WTC11 (cell line): ENCODE measurements around the gene APBB3. TPM values are rescaled to one million over a fixed set of nuclear protein-coding genes. Genes with fewer than 3 reads are reported as not detected.

Experiments
- ATAC-seq: fragments of 200-7000 bp; cut with Tn5 transposase; 2 replicates; pipeline ENCODE4 v1.10.0; 2021; ENCODE audit warnings: mild to moderate bottlenecking, moderate library complexity
- CTCF ChIA-PET: fragments of 300-600 bp; sonication (Branson Sonifier 250); formaldehyde crosslinking; loops from one replicate; lab custom pipeline; 2021; ENCODE audit warnings: antibody characterized with exemption; lab: Charles Lee
- POLR2A ChIA-PET: fragments of 350-600 bp; sonication (Branson Sonifier 250); formaldehyde crosslinking; loops from one replicate; lab custom pipeline; 2021; ENCODE audit warnings: antibody characterized with exemption; lab: Charles Lee
- DNase-seq: peaks from one replicate; pipeline ENCODE4 v3.0.0; 2021; ENCODE audit warnings: low spot score
- H3K27ac Mint-ChIP-seq: 2 replicates; pipeline ENCODE4 v1.8.0; 2021; ENCODE audit warnings: mixed read lengths
- H3K27me3 Mint-ChIP-seq: 2 replicates; pipeline ENCODE4 v1.8.0; 2021; ENCODE audit warnings: low read depth, mild to moderate bottlenecking, moderate library complexity, mixed read lengths
- H3K36me3 Mint-ChIP-seq: 2 replicates; pipeline ENCODE4 v1.8.0; 2021; ENCODE audit warnings: mixed read lengths
- H3K4me1 Mint-ChIP-seq: 2 replicates; pipeline ENCODE4 v1.8.0; 2022; ENCODE audit warnings: mixed read lengths
- H3K4me3 Mint-ChIP-seq: 2 replicates; pipeline ENCODE4 v1.8.0; 2021; ENCODE audit warnings: mild to moderate bottlenecking, moderate library complexity, mixed read lengths
- H3K9me3 Mint-ChIP-seq: 2 replicates; pipeline ENCODE4 v1.8.0; 2021; ENCODE audit warnings: mixed read lengths
- ATF1 ChIP-seq: sonication (generic); formaldehyde crosslinking; IDR thresholded peaks from 2 replicates; pipeline ENCODE4 v1.8.1; 2023; ENCODE audit warnings: mild to moderate bottlenecking, moderate library complexity, missing genetic modification reagents
- FOXJ3 ChIP-seq: sonication (generic); formaldehyde crosslinking; IDR thresholded peaks from 2 replicates; pipeline ENCODE4 v1.9.0; 2021; ENCODE audit warnings: missing genetic modification reagents, mild to moderate bottlenecking, borderline replicate concordance
- HMGA2 ChIP-seq: fragments of 250-450 bp; sonication (Bioruptor Pico); IDR thresholded peaks from 2 replicates; pipeline ENCODE4 v1.4.0; 2021; ENCODE audit warnings: mild to moderate bottlenecking, moderate library complexity
- TP53 ChIP-seq: sonication (generic); formaldehyde crosslinking; IDR thresholded peaks from 2 replicates; pipeline ENCODE4 v1.8.1; 2023; ENCODE audit warnings: mild to moderate bottlenecking, missing genetic modification reagents
- ZNF232 ChIP-seq: sonication (generic); formaldehyde crosslinking; IDR thresholded peaks from 2 replicates; pipeline ENCODE4 v1.8.0; 2022; ENCODE audit warnings: mild to moderate bottlenecking, missing genetic modification reagents
- ZNF317 ChIP-seq: sonication (generic); formaldehyde crosslinking; IDR thresholded peaks from 2 replicates; pipeline ENCODE4 v1.8.1; 2023; ENCODE audit warnings: low read depth, mild to moderate bottlenecking, moderate library complexity, missing genetic modification reagents, borderline replicate concordance
- total RNA-seq: library from RNA; stranded (reverse); gene quantifications from 3 replicates; pipeline ENCODE4 v1.2.3, GENCODE V29; 2021
- TF ChIP-seq, protein P1 (sequence below): sonication (generic); formaldehyde crosslinking; IDR thresholded peaks from 2 replicates; pipeline ENCODE4 v1.8.0; 2022; ENCODE audit warnings: missing genetic modification reagents
- TF ChIP-seq, protein P2 (sequence below): sonication (generic); formaldehyde crosslinking; conservative IDR thresholded peaks from 2 replicates; pipeline ENCODE4 v1.8.1; 2022; ENCODE audit warnings: mild to moderate bottlenecking, missing genetic modification reagents
- TF ChIP-seq, protein P3 (sequence below): sonication (generic); formaldehyde crosslinking; IDR thresholded peaks from 2 replicates; pipeline ENCODE4 v1.8.0; 2023; ENCODE audit warnings: missing genetic modification reagents, mild to moderate bottlenecking, borderline replicate concordance
- TF ChIP-seq, protein P4 (sequence below): sonication (generic); formaldehyde crosslinking; IDR thresholded peaks from 2 replicates; pipeline ENCODE4 v1.8.1; 2023; ENCODE audit warnings: mild to moderate bottlenecking, missing genetic modification reagents
- TF ChIP-seq, protein P5 (sequence below): fragments of 250-450 bp; sonication (Bioruptor Pico); IDR thresholded peaks from 2 replicates; pipeline ENCODE4 v1.9.0; 2021; ENCODE audit warnings: mild to moderate bottlenecking
- TF ChIP-seq, protein P6 (sequence below): sonication (generic); formaldehyde crosslinking; IDR thresholded peaks from 2 replicates; pipeline ENCODE4 v1.8.0; 2022; ENCODE audit warnings: mild to moderate bottlenecking, missing genetic modification reagents
- TF ChIP-seq, protein P7 (sequence below): sonication (generic); formaldehyde crosslinking; IDR thresholded peaks from 2 replicates; pipeline ENCODE4 v1.8.1; 2023; ENCODE audit warnings: mild to moderate bottlenecking, missing genetic modification reagents, borderline replicate concordance
- TF ChIP-seq, protein P8 (sequence below): sonication (generic); formaldehyde crosslinking; IDR thresholded peaks from 2 replicates; pipeline ENCODE4 v1.8.0; 2023; ENCODE audit warnings: missing genetic modification reagents

APBB3 gene
- total RNA-seq, 1 experiment from 2014 or later = 25.9 TPM

DNA sequence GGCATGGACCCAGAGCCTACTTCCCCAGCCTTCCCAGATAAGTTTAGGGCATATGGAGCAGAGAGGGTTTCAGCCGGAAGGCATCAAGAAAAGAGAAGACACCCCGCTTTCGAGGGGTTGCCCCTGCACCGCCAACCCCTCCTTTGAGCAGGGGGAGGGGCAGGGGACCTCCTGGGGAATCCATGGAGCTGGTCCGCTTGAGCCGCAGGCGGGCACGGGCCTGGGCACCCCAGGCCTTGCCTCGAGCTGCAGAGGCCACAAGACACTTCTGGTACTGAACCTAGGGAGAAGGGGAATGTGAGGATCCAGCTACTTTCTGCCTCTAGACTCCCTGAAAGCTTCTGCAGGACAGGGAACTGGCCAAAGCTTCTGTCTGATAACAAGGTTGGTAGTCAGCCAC lies 5.9 kb downstream of the APBB3 start:
- POLR2A ChIA-PET = interaction anchor here (3.8 kb wide), 1 partner anchor 11 kb away, joined by 47 read pairs; the partner anchor contains the start of gene EIF4EBP3
- peaks cover 10% of the 10 kb centered on the region; the same call in 1 of the 2 replicates for H3K36me3 Mint-ChIP-seq

DNA sequence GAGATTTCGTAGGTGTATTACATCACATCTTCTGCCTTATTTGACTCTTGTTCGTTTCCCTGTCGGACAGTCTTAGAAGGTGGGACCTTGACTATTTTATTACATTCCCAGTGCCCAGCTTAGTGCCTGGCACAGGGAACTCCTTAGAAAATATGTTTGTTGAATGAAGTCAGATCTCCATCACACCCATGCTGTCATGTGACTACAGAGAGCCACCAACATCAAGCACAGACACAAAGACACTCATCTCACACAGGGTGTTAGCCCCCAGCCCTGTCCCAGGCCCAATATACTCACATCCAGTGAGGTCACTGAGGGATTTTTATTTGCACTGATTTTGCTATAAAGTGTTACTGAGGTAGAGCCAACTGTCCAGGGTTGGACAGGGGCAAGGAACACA lies 6.4 kb downstream of the APBB3 start:
- ATAC-seq (no peak), DNase-seq (no peak)
- H3K27me3 Mint-ChIP-seq = peaks cover under 1% of the 10 kb centered on the region; the same call in 1 of the 2 replicates
- ChIA-PET CTCF (interaction anchor here (1.0 to 2.1 kb wide), 5 partner anchors 10 to 318 kb away, joined by 3 to 16 read pairs (median 4); partner anchors contain the start of gene EIF4EBP3), POLR2A (interaction anchor here (0.6 to 3.8 kb wide), 7 partner anchors 11 to 157 kb away, joined by 3 to 47 read pairs (median 3); partner anchors contain the start of genes ANKHD1, DND1, EIF4EBP3 and IK)
- H3K4me1 Mint-ChIP-seq = peaks cover 24% of the 10 kb centered on the region
- H3K4me3 Mint-ChIP-seq = peak overlapping the region; percentile 87
- peak overlapping the region; percentile 88 for H3K27ac Mint-ChIP-seq
- H3K9me3 Mint-ChIP-seq = no peaks in the 10 kb centered on the region
- H3K36me3 Mint-ChIP-seq = peaks cover 16% of the 10 kb centered on the region
- TF ChIP-seq ATF1 (CRISPR knock-in tag) = no peak
- TF ChIP-seq, protein P1, sequence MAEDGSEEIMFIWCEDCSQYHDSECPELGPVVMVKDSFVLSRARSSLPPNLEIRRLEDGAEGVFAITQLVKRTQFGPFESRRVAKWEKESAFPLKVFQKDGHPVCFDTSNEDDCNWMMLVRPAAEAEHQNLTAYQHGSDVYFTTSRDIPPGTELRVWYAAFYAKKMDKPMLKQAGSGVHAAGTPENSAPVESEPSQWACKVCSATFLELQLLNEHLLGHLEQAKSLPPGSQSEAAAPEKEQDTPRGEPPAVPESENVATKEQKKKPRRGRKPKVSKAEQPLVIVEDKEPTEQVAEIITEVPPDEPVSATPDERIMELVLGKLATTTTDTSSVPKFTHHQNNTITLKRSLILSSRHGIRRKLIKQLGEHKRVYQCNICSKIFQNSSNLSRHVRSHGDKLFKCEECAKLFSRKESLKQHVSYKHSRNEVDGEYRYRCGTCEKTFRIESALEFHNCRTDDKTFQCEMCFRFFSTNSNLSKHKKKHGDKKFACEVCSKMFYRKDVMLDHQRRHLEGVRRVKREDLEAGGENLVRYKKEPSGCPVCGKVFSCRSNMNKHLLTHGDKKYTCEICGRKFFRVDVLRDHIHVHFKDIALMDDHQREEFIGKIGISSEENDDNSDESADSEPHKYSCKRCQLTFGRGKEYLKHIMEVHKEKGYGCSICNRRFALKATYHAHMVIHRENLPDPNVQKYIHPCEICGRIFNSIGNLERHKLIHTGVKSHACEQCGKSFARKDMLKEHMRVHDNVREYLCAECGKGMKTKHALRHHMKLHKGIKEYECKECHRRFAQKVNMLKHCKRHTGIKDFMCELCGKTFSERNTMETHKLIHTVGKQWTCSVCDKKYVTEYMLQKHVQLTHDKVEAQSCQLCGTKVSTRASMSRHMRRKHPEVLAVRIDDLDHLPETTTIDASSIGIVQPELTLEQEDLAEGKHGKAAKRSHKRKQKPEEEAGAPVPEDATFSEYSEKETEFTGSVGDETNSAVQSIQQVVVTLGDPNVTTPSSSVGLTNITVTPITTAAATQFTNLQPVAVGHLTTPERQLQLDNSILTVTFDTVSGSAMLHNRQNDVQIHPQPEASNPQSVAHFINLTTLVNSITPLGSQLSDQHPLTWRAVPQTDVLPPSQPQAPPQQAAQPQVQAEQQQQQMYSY = no peak
- TF ChIP-seq ZNF317 (CRISPR knock-in tag) = no peak
- TF ChIP-seq, protein P2, sequence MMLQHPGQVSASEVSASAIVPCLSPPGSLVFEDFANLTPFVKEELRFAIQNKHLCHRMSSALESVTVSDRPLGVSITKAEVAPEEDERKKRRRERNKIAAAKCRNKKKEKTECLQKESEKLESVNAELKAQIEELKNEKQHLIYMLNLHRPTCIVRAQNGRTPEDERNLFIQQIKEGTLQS = no peak
- TF ChIP-seq, protein P3, sequence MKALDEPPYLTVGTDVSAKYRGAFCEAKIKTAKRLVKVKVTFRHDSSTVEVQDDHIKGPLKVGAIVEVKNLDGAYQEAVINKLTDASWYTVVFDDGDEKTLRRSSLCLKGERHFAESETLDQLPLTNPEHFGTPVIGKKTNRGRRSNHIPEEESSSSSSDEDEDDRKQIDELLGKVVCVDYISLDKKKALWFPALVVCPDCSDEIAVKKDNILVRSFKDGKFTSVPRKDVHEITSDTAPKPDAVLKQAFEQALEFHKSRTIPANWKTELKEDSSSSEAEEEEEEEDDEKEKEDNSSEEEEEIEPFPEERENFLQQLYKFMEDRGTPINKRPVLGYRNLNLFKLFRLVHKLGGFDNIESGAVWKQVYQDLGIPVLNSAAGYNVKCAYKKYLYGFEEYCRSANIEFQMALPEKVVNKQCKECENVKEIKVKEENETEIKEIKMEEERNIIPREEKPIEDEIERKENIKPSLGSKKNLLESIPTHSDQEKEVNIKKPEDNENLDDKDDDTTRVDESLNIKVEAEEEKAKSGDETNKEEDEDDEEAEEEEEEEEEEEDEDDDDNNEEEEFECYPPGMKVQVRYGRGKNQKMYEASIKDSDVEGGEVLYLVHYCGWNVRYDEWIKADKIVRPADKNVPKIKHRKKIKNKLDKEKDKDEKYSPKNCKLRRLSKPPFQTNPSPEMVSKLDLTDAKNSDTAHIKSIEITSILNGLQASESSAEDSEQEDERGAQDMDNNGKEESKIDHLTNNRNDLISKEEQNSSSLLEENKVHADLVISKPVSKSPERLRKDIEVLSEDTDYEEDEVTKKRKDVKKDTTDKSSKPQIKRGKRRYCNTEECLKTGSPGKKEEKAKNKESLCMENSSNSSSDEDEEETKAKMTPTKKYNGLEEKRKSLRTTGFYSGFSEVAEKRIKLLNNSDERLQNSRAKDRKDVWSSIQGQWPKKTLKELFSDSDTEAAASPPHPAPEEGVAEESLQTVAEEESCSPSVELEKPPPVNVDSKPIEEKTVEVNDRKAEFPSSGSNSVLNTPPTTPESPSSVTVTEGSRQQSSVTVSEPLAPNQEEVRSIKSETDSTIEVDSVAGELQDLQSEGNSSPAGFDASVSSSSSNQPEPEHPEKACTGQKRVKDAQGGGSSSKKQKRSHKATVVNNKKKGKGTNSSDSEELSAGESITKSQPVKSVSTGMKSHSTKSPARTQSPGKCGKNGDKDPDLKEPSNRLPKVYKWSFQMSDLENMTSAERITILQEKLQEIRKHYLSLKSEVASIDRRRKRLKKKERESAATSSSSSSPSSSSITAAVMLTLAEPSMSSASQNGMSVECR = no peak
- TF ChIP-seq, protein P4, sequence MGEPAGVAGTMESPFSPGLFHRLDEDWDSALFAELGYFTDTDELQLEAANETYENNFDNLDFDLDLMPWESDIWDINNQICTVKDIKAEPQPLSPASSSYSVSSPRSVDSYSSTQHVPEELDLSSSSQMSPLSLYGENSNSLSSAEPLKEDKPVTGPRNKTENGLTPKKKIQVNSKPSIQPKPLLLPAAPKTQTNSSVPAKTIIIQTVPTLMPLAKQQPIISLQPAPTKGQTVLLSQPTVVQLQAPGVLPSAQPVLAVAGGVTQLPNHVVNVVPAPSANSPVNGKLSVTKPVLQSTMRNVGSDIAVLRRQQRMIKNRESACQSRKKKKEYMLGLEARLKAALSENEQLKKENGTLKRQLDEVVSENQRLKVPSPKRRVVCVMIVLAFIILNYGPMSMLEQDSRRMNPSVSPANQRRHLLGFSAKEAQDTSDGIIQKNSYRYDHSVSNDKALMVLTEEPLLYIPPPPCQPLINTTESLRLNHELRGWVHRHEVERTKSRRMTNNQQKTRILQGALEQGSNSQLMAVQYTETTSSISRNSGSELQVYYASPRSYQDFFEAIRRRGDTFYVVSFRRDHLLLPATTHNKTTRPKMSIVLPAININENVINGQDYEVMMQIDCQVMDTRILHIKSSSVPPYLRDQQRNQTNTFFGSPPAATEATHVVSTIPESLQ (CRISPR knock-in tag) = no peak

More for the DNA sequence above, 5.9 kb downstream of the APBB3 start:
- H3K4me1 Mint-ChIP-seq = peaks cover 26% of the 10 kb centered on the region
- TF ChIP-seq FOXJ3 (CRISPR knock-in tag) = no peak
- no peak for TF ChIP-seq HMGA2 (CRISPR knock-in tag)
- TF ChIP-seq, protein P5, sequence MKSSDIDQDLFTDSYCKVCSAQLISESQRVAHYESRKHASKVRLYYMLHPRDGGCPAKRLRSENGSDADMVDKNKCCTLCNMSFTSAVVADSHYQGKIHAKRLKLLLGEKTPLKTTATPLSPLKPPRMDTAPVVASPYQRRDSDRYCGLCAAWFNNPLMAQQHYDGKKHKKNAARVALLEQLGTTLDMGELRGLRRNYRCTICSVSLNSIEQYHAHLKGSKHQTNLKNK (CRISPR knock-in tag) = no peak
- no peak for TF ChIP-seq TP53 (CRISPR knock-in tag)
- TF ChIP-seq, protein P6, sequence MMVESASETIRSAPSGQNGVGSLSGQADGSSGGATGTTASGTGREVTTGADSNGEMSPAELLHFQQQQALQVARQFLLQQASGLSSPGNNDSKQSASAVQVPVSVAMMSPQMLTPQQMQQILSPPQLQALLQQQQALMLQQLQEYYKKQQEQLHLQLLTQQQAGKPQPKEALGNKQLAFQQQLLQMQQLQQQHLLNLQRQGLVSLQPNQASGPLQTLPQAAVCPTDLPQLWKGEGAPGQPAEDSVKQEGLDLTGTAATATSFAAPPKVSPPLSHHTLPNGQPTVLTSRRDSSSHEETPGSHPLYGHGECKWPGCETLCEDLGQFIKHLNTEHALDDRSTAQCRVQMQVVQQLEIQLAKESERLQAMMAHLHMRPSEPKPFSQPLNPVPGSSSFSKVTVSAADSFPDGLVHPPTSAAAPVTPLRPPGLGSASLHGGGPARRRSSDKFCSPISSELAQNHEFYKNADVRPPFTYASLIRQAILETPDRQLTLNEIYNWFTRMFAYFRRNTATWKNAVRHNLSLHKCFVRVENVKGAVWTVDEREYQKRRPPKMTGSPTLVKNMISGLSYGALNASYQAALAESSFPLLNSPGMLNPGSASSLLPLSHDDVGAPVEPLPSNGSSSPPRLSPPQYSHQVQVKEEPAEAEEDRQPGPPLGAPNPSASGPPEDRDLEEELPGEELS (CRISPR knock-in tag) = no peak
- TF ChIP-seq ZNF232 = no peak
- TF ChIP-seq, protein P7, sequence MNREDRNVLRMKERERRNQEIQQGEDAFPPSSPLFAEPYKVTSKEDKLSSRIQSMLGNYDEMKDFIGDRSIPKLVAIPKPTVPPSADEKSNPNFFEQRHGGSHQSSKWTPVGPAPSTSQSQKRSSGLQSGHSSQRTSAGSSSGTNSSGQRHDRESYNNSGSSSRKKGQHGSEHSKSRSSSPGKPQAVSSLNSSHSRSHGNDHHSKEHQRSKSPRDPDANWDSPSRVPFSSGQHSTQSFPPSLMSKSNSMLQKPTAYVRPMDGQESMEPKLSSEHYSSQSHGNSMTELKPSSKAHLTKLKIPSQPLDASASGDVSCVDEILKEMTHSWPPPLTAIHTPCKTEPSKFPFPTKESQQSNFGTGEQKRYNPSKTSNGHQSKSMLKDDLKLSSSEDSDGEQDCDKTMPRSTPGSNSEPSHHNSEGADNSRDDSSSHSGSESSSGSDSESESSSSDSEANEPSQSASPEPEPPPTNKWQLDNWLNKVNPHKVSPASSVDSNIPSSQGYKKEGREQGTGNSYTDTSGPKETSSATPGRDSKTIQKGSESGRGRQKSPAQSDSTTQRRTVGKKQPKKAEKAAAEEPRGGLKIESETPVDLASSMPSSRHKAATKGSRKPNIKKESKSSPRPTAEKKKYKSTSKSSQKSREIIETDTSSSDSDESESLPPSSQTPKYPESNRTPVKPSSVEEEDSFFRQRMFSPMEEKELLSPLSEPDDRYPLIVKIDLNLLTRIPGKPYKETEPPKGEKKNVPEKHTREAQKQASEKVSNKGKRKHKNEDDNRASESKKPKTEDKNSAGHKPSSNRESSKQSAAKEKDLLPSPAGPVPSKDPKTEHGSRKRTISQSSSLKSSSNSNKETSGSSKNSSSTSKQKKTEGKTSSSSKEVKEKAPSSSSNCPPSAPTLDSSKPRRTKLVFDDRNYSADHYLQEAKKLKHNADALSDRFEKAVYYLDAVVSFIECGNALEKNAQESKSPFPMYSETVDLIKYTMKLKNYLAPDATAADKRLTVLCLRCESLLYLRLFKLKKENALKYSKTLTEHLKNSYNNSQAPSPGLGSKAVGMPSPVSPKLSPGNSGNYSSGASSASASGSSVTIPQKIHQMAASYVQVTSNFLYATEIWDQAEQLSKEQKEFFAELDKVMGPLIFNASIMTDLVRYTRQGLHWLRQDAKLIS (CRISPR knock-in tag) = no peak
- TF ChIP-seq, protein P8, sequence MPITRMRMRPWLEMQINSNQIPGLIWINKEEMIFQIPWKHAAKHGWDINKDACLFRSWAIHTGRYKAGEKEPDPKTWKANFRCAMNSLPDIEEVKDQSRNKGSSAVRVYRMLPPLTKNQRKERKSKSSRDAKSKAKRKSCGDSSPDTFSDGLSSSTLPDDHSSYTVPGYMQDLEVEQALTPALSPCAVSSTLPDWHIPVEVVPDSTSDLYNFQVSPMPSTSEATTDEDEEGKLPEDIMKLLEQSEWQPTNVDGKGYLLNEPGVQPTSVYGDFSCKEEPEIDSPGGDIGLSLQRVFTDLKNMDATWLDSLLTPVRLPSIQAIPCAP = no peak
- no peaks in the 10 kb centered on the region for H3K9me3 Mint-ChIP-seq
- DNase-seq (no peak), ATAC-seq (no peak)
- peak overlapping the region; percentile 88; the same call in 1 of the 2 replicates for H3K27ac Mint-ChIP-seq
- no peak overlapping the region for H3K4me3 Mint-ChIP-seq
- peaks cover 3% of the 10 kb centered on the region; the same call in 1 of the 2 replicates for H3K27me3 Mint-ChIP-seq
- CTCF ChIA-PET = interaction anchor here (2.0 to 2.1 kb wide), 2 partner anchors 11 to 195 kb away, joined by 7 to 16 read pairs; partner anchors contain the start of gene EIF4EBP3
